Stimulated activated CD4-positive, alpha-beta T cell treated with anti-CD3 and anti-CD28 coated beads, Interleukin-4, amount 100 ng/mL, for 4 hours (primary cell): ENCODE measurements around the gene FSTL5.

Source experiments
- DNase-seq, 2 experiments: peaks; one replicate each; pipeline ENCODE4 v3.0.0-alpha.2; 2020

Gene FSTL5

DNA sequence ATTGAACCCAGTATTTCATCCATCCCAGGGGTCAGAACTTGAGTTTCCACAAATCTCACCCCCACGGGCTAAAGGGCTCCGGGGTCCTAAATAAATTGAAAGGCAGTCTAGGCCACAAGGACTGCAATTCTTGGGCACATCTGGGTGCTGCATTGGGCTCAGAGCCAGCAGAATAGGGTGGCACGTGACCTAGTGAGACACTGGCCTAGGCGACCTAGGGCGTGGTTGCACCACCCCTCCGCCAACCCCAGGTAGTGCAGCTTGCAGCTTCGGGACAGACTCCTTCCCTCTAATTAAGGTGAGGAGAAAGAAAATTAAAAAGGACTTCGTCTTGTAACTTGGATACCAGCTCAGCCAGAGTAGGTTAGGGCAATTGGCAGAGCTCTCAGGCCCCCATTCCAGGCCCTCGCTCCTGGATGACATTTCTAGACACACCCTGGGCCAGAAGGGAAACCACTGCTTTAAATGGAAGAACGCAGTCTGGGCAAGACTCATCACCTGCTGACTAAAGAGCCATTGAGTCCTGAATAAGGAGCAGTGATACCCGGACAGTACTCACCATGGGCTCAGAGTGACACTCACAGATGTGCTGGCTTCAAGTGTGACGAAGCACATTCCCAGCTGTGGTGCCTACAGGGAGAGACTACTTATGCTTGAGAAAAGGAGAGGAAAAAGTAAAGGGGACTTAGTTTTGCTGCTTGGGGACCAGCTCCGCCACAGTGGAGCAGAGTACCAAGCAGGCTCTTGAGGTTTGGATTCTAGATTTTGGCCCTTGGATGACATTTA lies 735.4 kb downstream of the FSTL5 start:
- no peak for DNase-seq

DNA sequence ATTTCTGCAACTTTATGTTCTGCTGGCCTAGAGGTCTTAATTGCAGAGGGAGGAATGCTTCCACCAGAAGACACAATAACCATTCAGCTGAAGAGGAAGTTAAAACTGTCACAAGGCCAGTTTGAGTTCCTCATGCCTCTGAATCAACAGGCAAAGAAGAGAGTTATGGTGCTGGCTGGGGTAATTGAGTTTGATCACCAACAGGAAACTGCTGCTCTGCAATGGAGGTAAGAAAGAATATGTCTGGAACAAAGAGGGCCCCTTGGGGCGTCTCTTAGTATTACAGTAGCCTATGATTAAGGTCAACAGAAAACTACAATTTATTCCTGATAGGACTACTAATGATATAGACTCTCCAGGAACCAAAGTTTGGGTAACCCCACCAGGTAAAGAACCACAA lies 744.0 kb downstream of the FSTL5 start:
- no peak for DNase-seq

DNA sequence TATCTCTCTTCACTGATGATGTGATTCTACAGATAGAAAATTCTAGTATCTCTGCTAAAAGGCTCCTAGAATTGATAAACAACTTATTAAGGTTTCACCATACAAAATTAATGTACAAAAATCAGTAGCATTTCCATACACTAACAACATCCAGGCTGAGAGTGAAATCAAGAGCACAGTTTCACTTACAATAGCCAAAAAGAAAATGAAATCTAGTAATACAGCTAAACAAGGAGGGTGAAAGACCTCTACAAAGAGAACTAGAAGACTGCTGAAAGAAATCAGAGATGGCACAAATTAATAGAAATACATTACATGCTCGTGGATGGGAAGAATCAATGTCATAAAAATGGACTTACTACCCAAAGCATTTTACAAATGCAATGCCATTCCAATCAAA lies 751.9 kb downstream of the FSTL5 start:
- DNase-seq, result no peak

DNA sequence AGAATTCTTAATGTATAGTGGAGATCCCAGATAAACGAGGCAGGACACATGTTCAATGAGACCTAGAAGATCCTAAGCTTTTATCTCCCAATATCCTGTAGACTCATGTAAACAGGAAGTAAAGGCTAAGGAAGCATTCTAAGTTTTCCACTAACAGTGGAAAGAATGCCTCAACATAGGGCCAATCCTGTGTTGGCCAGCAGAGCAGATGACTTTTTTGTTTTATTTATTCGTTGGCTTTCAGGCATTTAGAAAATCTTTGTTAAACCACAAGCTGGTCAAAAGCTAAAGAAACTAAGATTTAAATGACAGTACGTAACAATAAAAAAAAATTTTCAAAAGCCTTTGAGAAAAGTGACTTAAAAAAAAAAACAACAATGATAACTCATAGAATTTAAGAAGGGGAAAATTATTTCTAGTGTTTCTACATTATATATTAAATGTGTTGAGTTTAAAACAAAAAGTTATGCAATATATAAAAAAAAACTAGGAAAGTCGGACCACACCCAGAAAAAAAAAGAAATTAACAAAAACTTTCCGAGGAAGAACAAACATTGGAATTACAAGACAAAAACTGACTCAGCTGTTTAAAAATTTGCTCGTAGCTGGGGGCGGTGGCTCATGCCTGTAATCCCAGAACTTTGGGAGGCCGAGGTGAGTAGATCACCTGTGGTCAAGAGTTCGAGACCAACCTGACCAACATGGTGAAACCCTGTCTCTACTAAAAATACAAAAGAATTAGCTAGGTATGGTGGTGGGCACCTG lies 759.3 kb downstream of the FSTL5 start:
- no peak for DNase-seq

DNA sequence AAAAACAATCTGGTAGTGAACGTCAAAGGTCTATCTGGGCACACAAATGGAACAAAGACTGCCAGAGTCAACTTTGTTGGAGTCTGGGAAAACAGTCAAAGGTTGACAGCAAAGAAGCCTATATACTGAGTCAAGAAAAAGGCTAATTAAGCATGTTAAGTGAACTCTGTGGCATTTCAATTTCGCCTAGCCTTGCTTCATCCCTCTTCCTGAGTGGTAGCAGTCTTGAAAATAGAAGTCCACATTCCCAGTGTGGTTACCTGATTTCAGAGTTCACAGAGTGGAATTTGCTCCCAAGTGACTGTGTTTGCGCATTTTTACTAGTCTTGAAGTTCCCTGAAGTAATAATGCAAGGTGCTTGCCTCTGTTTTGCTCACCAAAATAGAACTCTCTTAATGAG lies 760.0 kb downstream of the FSTL5 start:
- DNase-seq, result no peak

DNA sequence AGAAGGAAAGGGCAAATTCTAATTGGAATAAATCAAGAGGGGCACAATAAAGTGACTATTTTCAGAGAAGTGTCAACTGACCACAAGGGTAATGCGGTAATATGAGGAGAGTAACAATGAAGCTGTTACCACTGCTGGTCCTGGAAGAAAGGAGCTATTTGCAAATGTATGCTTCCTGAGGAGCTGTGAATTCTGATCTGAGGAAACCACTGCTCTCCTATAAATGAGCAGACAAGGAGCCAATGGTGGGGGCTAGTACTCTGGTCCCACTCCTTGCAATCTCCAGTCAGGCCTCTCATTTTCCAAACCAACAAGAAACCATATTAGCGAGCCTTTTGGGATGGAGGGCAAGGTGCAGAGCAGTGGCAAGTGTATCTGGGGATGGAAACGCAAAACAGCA lies 770.2 kb downstream of the FSTL5 start:
- DNase-seq, result no peak

DNA sequence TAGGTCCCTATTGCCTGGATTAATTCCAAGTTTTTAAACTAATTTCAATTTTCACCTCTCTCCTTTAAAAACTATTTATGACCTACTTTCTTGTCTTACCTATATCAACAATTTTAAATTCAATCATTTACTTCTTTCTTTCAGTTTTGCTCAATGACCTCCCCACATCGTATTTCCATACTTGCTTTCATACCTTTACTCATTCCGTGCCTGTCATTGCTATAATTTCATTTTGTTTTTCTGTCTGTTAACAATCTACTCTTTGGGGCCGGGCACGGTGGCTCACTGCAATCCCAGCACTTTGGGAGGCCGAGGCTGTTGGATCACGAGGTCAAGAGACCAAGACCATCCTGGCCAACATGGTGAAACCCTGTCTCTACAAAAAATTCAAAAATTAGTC lies 781.1 kb downstream of the FSTL5 start:
- DNase-seq, result no peak

DNA sequence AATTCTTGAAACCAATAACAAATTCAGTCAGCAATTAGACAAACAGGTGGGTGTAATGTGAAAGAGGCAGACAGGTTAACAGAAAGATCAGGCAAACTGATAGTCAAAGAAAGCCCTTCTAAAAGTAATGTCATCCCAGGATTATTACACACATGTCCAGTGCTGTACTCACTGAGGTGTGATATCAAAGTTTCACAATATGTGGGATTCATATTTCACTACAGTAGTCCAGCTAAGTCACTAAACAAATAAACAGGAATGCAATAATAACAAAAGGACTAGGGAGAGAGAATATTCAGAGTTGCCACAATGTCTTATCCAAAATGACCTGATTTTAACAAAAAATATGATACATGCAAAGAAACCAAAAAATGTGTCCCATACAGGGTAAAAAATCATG lies 787.5 kb downstream of the FSTL5 start:
- DNase-seq, result no peak

DNA sequence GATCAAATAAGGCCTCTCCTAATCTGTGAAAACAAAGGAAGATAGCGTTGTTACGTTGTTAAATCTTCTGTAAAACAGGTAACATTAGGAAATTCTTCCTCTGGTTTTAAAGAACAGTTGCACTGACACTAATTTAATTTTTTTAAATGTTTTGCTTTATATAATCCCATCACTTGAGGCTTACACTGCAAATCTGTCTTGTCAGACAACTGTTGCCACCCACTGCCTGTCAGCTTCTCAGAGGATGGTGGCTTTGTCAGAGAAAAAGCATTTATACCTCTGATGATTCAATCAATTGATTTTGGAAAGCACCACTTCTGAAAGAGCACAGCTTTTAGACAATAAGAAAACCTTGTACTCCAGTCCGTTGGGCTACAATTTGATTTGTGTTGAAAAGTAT lies 799.1 kb downstream of the FSTL5 start:
- no peak for DNase-seq

DNA sequence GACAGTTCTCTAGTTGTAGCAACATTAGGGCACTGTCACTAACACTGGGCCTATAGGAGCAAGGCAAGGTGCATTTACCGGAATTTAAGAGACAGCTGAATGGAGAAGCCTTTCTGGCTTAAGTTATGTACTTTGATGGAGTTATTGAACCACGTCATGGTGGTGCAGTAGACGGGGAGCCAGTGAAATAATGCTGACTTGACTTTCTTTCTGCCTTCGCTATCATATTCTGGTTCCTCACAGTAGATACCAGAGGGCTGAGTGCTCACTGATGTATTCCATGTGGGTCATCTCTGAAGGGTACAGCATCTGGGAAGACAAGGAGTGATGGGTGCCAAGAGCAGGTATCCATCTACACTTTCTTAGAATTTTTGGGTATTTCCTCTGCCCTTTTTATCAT lies 802.8 kb downstream of the FSTL5 start:
- no peak for DNase-seq

DNA sequence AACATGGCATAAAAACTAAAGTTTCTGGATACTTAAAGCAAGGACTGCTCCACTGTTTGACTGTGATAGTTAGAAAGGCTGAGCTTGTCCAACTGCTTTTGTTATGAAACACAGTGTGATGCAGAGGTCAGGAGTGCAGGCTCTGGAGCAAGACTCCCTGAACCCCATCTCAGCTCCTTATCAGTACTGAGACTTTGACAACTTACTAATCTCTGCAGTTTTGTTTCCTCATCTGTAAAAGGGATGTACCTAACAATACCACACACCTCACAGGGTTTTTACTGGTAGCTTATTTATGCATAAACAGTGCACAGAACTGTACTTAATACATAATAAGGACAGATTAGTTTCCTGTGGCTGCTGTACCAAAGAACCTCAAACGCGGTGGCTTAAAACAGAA lies 804.3 kb downstream of the FSTL5 start:
- DNase-seq, result no peak

DNA sequence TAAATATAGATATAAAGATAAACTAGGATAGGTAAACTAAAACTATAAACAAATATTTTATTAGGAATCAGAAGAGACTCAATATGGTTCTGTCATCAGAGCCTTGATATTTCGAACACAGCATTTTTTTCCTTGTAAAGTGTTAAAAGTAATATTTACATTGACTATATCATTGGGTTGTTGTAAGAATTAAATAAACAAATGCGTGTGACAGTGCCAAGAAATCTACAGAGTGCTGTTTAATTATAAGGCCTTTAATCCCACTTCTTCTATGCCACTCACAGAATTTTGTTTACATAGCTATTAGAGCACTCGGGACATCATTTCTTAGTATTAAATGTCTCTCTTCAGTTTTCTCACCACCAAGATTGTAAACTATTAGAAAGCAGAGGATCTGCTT lies 807.4 kb downstream of the FSTL5 start:
- no peak for DNase-seq

DNA sequence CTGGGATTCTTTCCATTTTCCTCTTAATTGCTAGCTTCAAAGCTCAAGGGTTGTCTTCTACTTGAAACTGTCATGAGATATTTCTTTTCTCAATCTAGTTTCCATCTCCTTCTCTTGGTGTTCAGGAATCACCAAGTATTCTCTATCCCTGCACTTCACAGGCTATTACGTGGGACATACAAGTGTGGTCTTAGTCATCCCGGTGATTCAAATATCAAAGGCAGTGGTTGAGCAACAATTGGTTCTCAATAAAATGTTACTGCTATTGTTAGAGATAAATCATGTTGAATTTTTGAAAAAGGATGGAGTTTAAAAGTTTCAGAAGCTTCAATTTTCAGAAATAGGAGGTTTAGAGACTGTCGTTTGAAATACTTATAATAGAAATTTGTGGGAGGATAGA lies 812.9 kb downstream of the FSTL5 start:
- no peak for DNase-seq

DNA sequence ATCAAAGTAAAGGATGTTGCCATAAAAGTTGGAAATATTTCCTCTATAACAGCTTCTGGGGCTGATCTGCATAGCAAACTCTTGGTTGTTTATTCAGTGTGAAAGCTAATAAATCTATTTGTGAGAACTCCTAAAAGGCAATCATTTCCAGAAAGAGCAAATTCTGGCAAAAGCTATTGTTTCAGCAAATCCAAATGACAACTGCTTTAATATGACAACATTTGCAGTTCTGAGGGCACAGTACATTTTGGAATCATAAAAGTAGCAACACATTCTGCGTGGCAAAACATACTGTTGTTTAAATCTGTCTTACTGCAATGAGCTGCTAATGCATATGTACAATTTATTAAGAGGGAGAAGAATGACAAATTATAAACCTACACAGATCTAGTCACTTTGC lies 818.1 kb downstream of the FSTL5 start:
- no peak for DNase-seq

DNA sequence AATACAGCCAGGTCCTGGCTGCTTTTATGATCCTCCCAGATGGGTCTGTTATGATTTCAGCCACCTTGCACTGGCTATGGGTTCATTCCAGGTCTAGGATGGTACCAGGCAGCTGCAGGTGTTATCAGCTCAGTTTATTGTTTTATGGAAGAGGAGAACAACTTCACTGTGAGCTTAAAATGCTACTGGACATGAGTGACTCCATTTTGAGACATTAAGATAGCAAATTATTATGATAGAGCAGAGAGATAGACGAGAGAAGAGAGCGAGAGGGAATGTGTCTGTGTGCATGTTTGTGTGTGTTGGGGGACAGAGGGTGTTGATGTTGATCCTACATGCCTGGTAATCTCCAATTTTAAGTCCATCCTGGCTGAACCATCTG lies 820.2 kb downstream of the FSTL5 start:
- DNase-seq, result no peak

DNA sequence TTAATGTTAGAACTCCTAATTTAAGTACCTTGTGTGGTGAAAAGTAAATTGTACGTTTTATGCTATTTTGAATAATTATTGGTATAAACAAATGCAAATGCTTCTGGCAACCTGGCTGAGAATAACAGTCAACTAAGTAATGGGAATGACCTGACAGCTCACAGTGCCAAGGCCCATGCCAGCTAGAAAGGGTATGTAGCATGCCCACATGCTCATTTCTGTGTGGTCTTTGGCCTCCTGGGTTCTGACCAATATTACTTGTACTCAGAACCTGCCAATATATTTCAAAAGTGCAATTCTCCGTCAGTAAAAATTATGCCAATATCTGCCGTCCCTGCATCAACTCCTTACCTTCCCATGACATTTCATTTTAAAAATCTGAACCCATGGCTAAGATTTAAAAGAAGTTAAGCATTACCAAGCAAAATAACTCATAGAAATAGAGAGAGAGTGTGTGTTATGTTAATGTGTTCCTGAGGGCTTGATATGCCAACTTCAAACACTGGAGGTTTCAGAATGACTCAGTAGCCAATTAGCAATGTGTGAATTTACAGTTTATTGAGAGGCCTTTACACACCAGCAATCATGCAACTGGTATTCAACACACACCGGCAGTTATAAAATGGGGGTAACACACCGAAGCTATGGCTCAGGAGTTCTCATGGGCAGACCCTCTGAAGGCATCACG lies 820.8 kb downstream of the FSTL5 start:
- no peak for DNase-seq

DNA sequence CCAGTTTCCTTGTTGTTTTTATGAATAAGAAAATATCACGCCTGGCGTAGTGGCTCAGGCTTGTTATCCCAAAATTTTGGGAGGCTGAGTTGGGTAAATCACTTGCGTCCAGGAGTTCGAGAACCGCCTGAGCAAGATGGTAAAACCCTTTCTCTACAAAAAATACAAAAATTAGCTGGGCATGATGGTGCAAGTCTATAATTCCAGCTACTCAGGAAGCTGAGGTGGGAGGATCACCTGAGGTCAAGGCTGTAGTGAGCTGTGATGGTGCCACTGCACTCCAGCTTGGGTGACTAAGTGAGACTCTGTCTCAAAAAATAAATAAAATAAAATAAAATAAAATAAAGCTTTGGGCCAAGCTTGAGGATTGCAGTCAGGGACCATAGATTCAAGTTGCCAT lies 827.2 kb downstream of the FSTL5 start:
- DNase-seq, result no peak

DNA sequence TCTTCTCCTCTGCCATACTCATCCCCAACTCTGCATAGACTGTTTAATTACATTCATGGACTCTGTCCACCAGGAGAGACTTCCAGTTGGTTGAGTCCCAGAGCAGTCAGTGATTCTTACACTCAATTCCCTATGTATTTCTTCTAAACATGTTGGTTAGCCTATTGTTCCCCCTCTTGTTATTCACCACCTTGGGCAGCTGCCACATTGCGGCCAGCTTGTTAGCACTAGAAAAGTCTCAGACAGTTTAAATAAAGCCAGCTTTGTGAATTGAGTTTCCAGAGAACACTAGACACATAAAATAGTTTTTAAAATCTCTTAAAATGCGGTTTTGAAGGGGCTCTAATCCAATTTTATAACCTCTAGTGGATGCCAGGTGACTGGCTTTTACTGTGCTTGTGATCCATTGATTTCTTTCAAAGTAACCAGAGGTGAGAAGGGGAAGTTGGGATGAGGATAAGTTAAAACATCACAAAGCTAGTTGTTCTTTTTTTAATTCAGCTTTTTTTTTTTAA lies 827.7 kb downstream of the FSTL5 start:
- DNase-seq, result no peak
